Epithelial cell of prostate (primary cell): ENCODE results near the gene CCDC112.
A peak's percentile ranks its signal among the peaks of the same experiment; 100 is the strongest.

Experiments used
- DNase-seq: peaks from one replicate; pipeline ENCODE4 v3.0.0-alpha.2; 2011; ENCODE audit warnings: low read depth, low spot score
- H3K27ac ChIP-seq: fragments of 450-650 bp; 2 replicates; pipeline ENCODE4 v1.5.1; 2017; ENCODE audit warnings: mild to moderate bottlenecking

The CCDC112 gene

GRCh38 chr5:115319007-115319406 lies 22.6 kb upstream of the CCDC112 start:
- DNase-seq: no peak
- no peak overlapping the region for H3K27ac ChIP-seq

GRCh38 chr5:115317736-115318135 lies 21.3 kb upstream of the CCDC112 start:
- no peak for DNase-seq
- no peak overlapping the region for H3K27ac ChIP-seq

GRCh38 chr5:115317320-115317719 lies 20.9 kb upstream of the CCDC112 start:
- H3K27ac ChIP-seq: no peak overlapping the region
- DNase-seq: no peak

GRCh38 chr5:115313632-115314031 lies 17.2 kb upstream of the CCDC112 start:
- DNase-seq: no peak
- no peak overlapping the region for H3K27ac ChIP-seq

GRCh38 chr5:115313052-115313451 lies 16.6 kb upstream of the CCDC112 start:
- no peak overlapping the region for H3K27ac ChIP-seq
- no peak for DNase-seq

- no peak for DNase-seq
- H3K27ac ChIP-seq: no peak overlapping the region
Measured at GRCh38 chr5:115309751-115310370, 13.4 kb upstream of the CCDC112 start.

- DNase-seq: no peak
Measured at GRCh38 chr5:115308815-115309214, 12.4 kb upstream of the CCDC112 start.

GRCh38 chr5:115306011-115306536 lies 9.6 kb upstream of the CCDC112 start:
- H3K27ac ChIP-seq: no peak overlapping the region
- DNase-seq: peak; percentile 43

More at GRCh38 chr5:115308815-115309214, 12.4 kb upstream of the CCDC112 start:
- no peak overlapping the region for H3K27ac ChIP-seq

GRCh38 chr5:115304496-115304895 lies 8.0 kb upstream of the CCDC112 start:
- no peak for DNase-seq
- no peak overlapping the region for H3K27ac ChIP-seq

- DNase-seq: no peak
- no peak overlapping the region for H3K27ac ChIP-seq
Measured at GRCh38 chr5:115298811-115299210, 2.4 kb upstream of the CCDC112 start.

- H3K27ac ChIP-seq: no peak overlapping the region
- DNase-seq: no peak
Measured at GRCh38 chr5:115297031-115297430, 577 bp upstream of the CCDC112 start.

GRCh38 chr5:115295777-115296123 lies 704 bp downstream of the CCDC112 start:
- no peak overlapping the region for H3K27ac ChIP-seq
- DNase-seq: no peak

GRCh38 chr5:115291397-115291796 lies 5.1 kb downstream of the CCDC112 start:
- DNase-seq: no peak
- H3K27ac ChIP-seq: no peak overlapping the region

GRCh38 chr5:115289104-115289503 lies 7.3 kb downstream of the CCDC112 start:
- H3K27ac ChIP-seq: no peak overlapping the region

GRCh38 chr5:115284021-115284420 lies 12.4 kb downstream of the CCDC112 start:
- no peak overlapping the region for H3K27ac ChIP-seq
- no peak for DNase-seq

More at GRCh38 chr5:115289104-115289503, 7.3 kb downstream of the CCDC112 start:
- no peak for DNase-seq

- DNase-seq: no peak
Measured at GRCh38 chr5:115282131-115282530, 14.3 kb downstream of the CCDC112 start.

GRCh38 chr5:115274584-115274983 lies 21.9 kb downstream of the CCDC112 start:
- no peak for DNase-seq

More at GRCh38 chr5:115282131-115282530, 14.3 kb downstream of the CCDC112 start:
- no peak overlapping the region for H3K27ac ChIP-seq

GRCh38 chr5:115272297-115272958 lies 24.0 kb downstream of the CCDC112 start:
- no peak overlapping the region for H3K27ac ChIP-seq
- DNase-seq: no peak

More at GRCh38 chr5:115274584-115274983, 21.9 kb downstream of the CCDC112 start:
- H3K27ac ChIP-seq: no peak overlapping the region

GRCh38 chr5:115271295-115272050 lies 25.0 kb downstream of the CCDC112 start:
- no peak for DNase-seq
- no peak overlapping the region for H3K27ac ChIP-seq

GRCh38 chr5:115267617-115268016 lies 28.8 kb downstream of the CCDC112 start:
- no peak overlapping the region for H3K27ac ChIP-seq
- DNase-seq: no peak

GRCh38 chr5:115265220-115265619 lies 31.2 kb downstream of the CCDC112 start:
- no peak overlapping the region for H3K27ac ChIP-seq
- DNase-seq: no peak
